OCI-LY7 (cell line): Measurements from ENCODE around the gene PRDM10.

Experiments used
- CTCF ChIP-seq: fragments of 200-600 bp; sonication (generic); conservative IDR thresholded peaks from 2 replicates; pipeline ENCODE4 v1.5.1; 2014; ENCODE audit warnings: mild to moderate bottlenecking, antibody characterized with exemption, low read length, moderate library complexity, mixed read lengths
- EZH2phosphoT487 ChIP-seq: fragments of 200-600 bp; sonication (generic); IDR thresholded peaks from 2 replicates; pipeline ENCODE4 v1.6.1; 2018; ENCODE audit warnings: low read depth, borderline replicate concordance, mild to moderate bottlenecking, mixed run types, antibody characterized with exemption, low read length, moderate library complexity, mixed read lengths

- no peak for TF ChIP-seq CTCF
- TF ChIP-seq EZH2phosphoT487, result no peak
Measured at GRCh38 chr11:129896062-129896461, 106.6 kb downstream of the PRDM10 start.
